ENCODE results near the gene TAS2R40.

The TAS2R40 gene

DNA sequence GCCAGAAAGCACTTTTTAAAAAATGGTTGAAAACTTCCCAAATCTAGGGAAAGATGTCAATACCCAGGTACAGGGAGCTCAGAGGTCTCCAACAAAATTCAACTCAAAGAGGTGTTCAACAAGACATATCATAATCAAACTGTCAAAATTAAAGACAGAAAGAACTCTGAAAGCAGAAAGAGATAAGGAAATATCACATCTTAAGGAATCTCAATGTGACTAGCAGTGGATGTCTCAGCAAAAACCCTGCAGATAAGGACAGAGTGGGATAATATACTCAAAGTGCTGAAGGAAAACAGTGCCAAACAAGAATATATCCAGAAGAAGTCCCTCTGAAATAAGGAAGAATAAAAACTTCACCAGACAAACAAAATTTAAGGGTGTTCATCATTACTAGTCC is 28.4 kb downstream of the TAS2R40 start:
- H3K27me3 ChIP-seq (ENCODE audit: low read length) = no peaks in the 10 kb centered on the region
- H3K27ac ChIP-seq (ENCODE audit: low read depth, low read length) = no peak overlapping the region
- no peaks in the 10 kb centered on the region for H3K9me3 ChIP-seq (ENCODE audit: insufficient read depth, low read length)
- TF ChIP-seq, protein P1, sequence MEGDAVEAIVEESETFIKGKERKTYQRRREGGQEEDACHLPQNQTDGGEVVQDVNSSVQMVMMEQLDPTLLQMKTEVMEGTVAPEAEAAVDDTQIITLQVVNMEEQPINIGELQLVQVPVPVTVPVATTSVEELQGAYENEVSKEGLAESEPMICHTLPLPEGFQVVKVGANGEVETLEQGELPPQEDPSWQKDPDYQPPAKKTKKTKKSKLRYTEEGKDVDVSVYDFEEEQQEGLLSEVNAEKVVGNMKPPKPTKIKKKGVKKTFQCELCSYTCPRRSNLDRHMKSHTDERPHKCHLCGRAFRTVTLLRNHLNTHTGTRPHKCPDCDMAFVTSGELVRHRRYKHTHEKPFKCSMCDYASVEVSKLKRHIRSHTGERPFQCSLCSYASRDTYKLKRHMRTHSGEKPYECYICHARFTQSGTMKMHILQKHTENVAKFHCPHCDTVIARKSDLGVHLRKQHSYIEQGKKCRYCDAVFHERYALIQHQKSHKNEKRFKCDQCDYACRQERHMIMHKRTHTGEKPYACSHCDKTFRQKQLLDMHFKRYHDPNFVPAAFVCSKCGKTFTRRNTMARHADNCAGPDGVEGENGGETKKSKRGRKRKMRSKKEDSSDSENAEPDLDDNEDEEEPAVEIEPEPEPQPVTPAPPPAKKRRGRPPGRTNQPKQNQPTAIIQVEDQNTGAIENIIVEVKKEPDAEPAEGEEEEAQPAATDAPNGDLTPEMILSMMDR (IDR thresholded peaks at IDR 0.05; ENCODE audit: insufficient read depth, low read length, poor library complexity, severe bottlenecking) = no peak
- no peak for TF ChIP-seq EZH2phosphoT487 (conservative IDR thresholded peaks at IDR 0.05; ENCODE audit: low read length)
- H3K36me3 ChIP-seq (ENCODE audit: low read length) = no peaks in the 10 kb centered on the region
- H3K9me2 ChIP-seq (replicated peaks; ENCODE audit: insufficient read depth, low read length) = no peaks in the 10 kb centered on the region
- H4K20me1 ChIP-seq (ENCODE audit: low read depth, low read length) = no peaks in the 10 kb centered on the region
- H3K4me2 ChIP-seq (ENCODE audit: low read depth, low read length, poor library complexity, severe bottlenecking) = peak overlapping the region; percentile 43
- H3K79me2 ChIP-seq (ENCODE audit: insufficient read depth, low read length) = no peaks in the 10 kb centered on the region
- H3K4me3 ChIP-seq (ENCODE audit: insufficient read depth, low read length, poor library complexity, severe bottlenecking) = no peak overlapping the region
- H3F3A ChIP-seq (ENCODE audit: insufficient read depth) = no peaks in the 10 kb centered on the region
- H3K9ac ChIP-seq (ENCODE audit: low read length) = no peak overlapping the region
- no peak overlapping the region for H2AFZ ChIP-seq (ENCODE audit: low read depth, low read length, severe bottlenecking)

- Histone ChIP-seq H2AFZ (ENCODE audit: low read depth, low read length, severe bottlenecking) (no peak overlapping the region), H3K27ac (ENCODE audit: low read depth, low read length) (0 out of 2 replicates have a peak overlapping the region, but pooled peaks have one; percentile 7)
Observed at GRCh38 chr7:143250822-143251221, 29.0 kb downstream of the TAS2R40 start.

GRCh38 chr7:143252006-143252405 is 30.2 kb downstream of the TAS2R40 start:
- Histone ChIP-seq H3K27me3 (ENCODE audit: low read length) (no peaks in the 10 kb centered on the region), H3K27ac (ENCODE audit: low read depth, low read length) (no peak overlapping the region), H4K20me1 (ENCODE audit: low read depth, low read length) (no peaks in the 10 kb centered on the region), H3K9me2 (replicated peaks; ENCODE audit: insufficient read depth, low read length) (no peaks in the 10 kb centered on the region), H3K4me3 (ENCODE audit: insufficient read depth, low read length, poor library complexity, severe bottlenecking) (no peak overlapping the region), H3K79me2 (ENCODE audit: insufficient read depth, low read length) (no peaks in the 10 kb centered on the region), H3F3A (ENCODE audit: insufficient read depth) (no peaks in the 10 kb centered on the region), H3K9me3 (ENCODE audit: insufficient read depth, low read length) (no peaks in the 10 kb centered on the region), H3K36me3 (ENCODE audit: low read length) (no peaks in the 10 kb centered on the region), H2AFZ (ENCODE audit: low read depth, low read length, severe bottlenecking) (no peak overlapping the region), H3K4me2 (ENCODE audit: low read depth, low read length, poor library complexity, severe bottlenecking) (no peak overlapping the region), H3K9ac (ENCODE audit: low read length) (no peak overlapping the region)
- no peak for TF ChIP-seq EZH2phosphoT487 (conservative IDR thresholded peaks at IDR 0.05; ENCODE audit: low read length)
- TF ChIP-seq, protein P1 (IDR thresholded peaks at IDR 0.05; ENCODE audit: insufficient read depth, low read length, poor library complexity, severe bottlenecking) = no peak

More at GRCh38 chr7:143250822-143251221, 29.0 kb downstream of the TAS2R40 start:
- TF ChIP-seq, protein P1 (IDR thresholded peaks at IDR 0.05; ENCODE audit: insufficient read depth, low read length, poor library complexity, severe bottlenecking) = no peak
- no peak for TF ChIP-seq EZH2phosphoT487 (conservative IDR thresholded peaks at IDR 0.05; ENCODE audit: low read length)
- no peaks in the 10 kb centered on the region for H3K27me3 ChIP-seq (ENCODE audit: low read length)
- no peaks in the 10 kb centered on the region for H3F3A ChIP-seq (ENCODE audit: insufficient read depth)
- no peak overlapping the region for H3K4me3 ChIP-seq (ENCODE audit: insufficient read depth, low read length, poor library complexity, severe bottlenecking)
- no peaks in the 10 kb centered on the region for H4K20me1 ChIP-seq (ENCODE audit: low read depth, low read length)
- H3K79me2 ChIP-seq (ENCODE audit: insufficient read depth, low read length) = no peaks in the 10 kb centered on the region
- no peaks in the 10 kb centered on the region for H3K36me3 ChIP-seq (ENCODE audit: low read length)
- peak overlapping the region; percentile 43 for H3K4me2 ChIP-seq (ENCODE audit: low read depth, low read length, poor library complexity, severe bottlenecking)
- no peaks in the 10 kb centered on the region for H3K9me2 ChIP-seq (replicated peaks; ENCODE audit: insufficient read depth, low read length)
- no peaks in the 10 kb centered on the region for H3K9me3 ChIP-seq (ENCODE audit: insufficient read depth, low read length)
- H3K9ac ChIP-seq (ENCODE audit: low read length) = no peak overlapping the region
